Chondrocyte (in vitro differentiated cells): ENCODE results near the gene IQCH. TPM values are rescaled to one million over a fixed set of nuclear protein-coding genes. Genes with fewer than 3 reads are reported as not detected.
"Not testable (repeated sequence)": the region's sequence is repeated elsewhere in the genome, so short reads cannot be mapped to it uniquely, and the experiment has no call there.

ENCODE experiments used
- DNase-seq: peaks from one replicate; pipeline ENCODE4 v3.0.0; 2021; ENCODE audit warnings: mixed read lengths, low spot score
- H3K27ac Mint-ChIP-seq: one replicate; pipeline ENCODE4 v1.8.0; 2021; ENCODE audit warnings: mild to moderate bottlenecking, moderate library complexity, mixed read lengths; ENCODE audit not compliant: unreplicated experiment
- H3K27me3 Mint-ChIP-seq: 2 replicates; pipeline ENCODE4 v1.8.0; 2021; ENCODE audit warnings: low read depth, mixed read lengths
- H3K36me3 Mint-ChIP-seq: 2 replicates; pipeline ENCODE4 v1.8.0; 2021; ENCODE audit warnings: low read depth, mixed read lengths
- H3K4me1 Mint-ChIP-seq: 2 replicates; pipeline ENCODE4 v1.8.0; 2021; ENCODE audit warnings: low read depth, mild to moderate bottlenecking, mixed read lengths
- H3K4me3 Mint-ChIP-seq: one replicate; pipeline ENCODE4 v1.8.0; 2021; ENCODE audit warnings: mild to moderate bottlenecking, moderate library complexity, mixed read lengths; ENCODE audit not compliant: unreplicated experiment
- H3K9me3 Mint-ChIP-seq: 2 replicates; pipeline ENCODE4 v1.8.0; 2021; ENCODE audit warnings: low read depth, mixed read lengths
- CTCF ChIP-seq: fragments of 200-600 bp; sonication (generic); IDR thresholded peaks from 2 replicates; pipeline ENCODE4 v1.5.0; 2021; ENCODE audit warnings: antibody characterized with exemption, mild to moderate bottlenecking, moderate library complexity
- total RNA-seq: library from RNA; stranded (reverse); gene quantifications from 3 replicates; pipeline ENCODE4 v1.2.1, GENCODE V29; 2021

IQCH gene
- total RNA-seq, 1 donor from 2014 or later: 1.0 TPM

GRCh38 chr15:67350042-67350441 is 95.5 kb downstream of the IQCH start:
- no peak for TF ChIP-seq CTCF
- peaks cover 49% of the 10 kb centered on the region for H3K9me3 Mint-ChIP-seq
- no peaks in the 10 kb centered on the region for H3K4me1 Mint-ChIP-seq
- no peak for DNase-seq
- H3K27ac Mint-ChIP-seq: no peak overlapping the region
- no peak overlapping the region for H3K4me3 Mint-ChIP-seq
- no peaks in the 10 kb centered on the region for H3K27me3 Mint-ChIP-seq
- peaks cover 22% of the 10 kb centered on the region for H3K36me3 Mint-ChIP-seq

GRCh38 chr15:67358391-67358790 is 103.8 kb downstream of the IQCH start:
- no peak overlapping the region for H3K27ac Mint-ChIP-seq

GRCh38 chr15:67358812-67359211 is 104.2 kb downstream of the IQCH start:
- peaks cover 2% of the 10 kb centered on the region for H3K9me3 Mint-ChIP-seq
- no peak overlapping the region for H3K27ac Mint-ChIP-seq
- TF ChIP-seq CTCF: no peak
- no peak for DNase-seq
- H3K27me3 Mint-ChIP-seq: no peaks in the 10 kb centered on the region
- H3K4me3 Mint-ChIP-seq: no peak overlapping the region
- no peaks in the 10 kb centered on the region for H3K4me1 Mint-ChIP-seq
- H3K36me3 Mint-ChIP-seq: peaks cover 2% of the 10 kb centered on the region

More at GRCh38 chr15:67358391-67358790, 103.8 kb downstream of the IQCH start:
- TF ChIP-seq CTCF: no peak
- no peak for DNase-seq
- Mint-ChIP-seq H3K36me3 (peaks cover 2% of the 10 kb centered on the region), H3K4me3 (no peak overlapping the region), H3K9me3 (peaks cover 4% of the 10 kb centered on the region), H3K27me3 (no peaks in the 10 kb centered on the region), H3K4me1 (no peaks in the 10 kb centered on the region)

- no peak for DNase-seq
- TF ChIP-seq CTCF: no peak
- H3K27ac Mint-ChIP-seq: no peak overlapping the region
- no peaks in the 10 kb centered on the region for H3K27me3 Mint-ChIP-seq
- H3K4me1 Mint-ChIP-seq: no peaks in the 10 kb centered on the region
- no peak overlapping the region for H3K4me3 Mint-ChIP-seq
- no peaks in the 10 kb centered on the region for H3K9me3 Mint-ChIP-seq
- no peaks in the 10 kb centered on the region for H3K36me3 Mint-ChIP-seq
These were observed 105.0 kb downstream of the IQCH start for GRCh38 chr15:67359431-67360079.

- Mint-ChIP-seq H3K36me3 (no peaks in the 10 kb centered on the region), H3K9me3 (no peaks in the 10 kb centered on the region), H3K27ac (no peak overlapping the region), H3K27me3 (no peaks in the 10 kb centered on the region), H3K4me1 (no peaks in the 10 kb centered on the region), H3K4me3 (no peak overlapping the region)
- DNase-seq: no peak
- no peak for TF ChIP-seq CTCF
These were observed 106.5 kb downstream of the IQCH start for GRCh38 chr15:67361100-67361499.

- not testable (repeated sequence) for H3K4me1 Mint-ChIP-seq, DNase-seq, H3K36me3 Mint-ChIP-seq, H3K4me3 Mint-ChIP-seq, H3K9me3 Mint-ChIP-seq, H3K27me3 Mint-ChIP-seq, H3K27ac Mint-ChIP-seq
These were observed 109.1 kb downstream of the IQCH start for GRCh38 chr15:67363712-67364111.
